ENCODE results near the gene SLC25A13.

GRCh38 chr7:96287132-96287531, 34.8 kb downstream of the SLC25A13 start:
- TF ChIP-seq CTCF (IDR thresholded peaks at IDR 0.05; ENCODE audit: insufficient read depth, low read length), result no peak
- no peak for TF ChIP-seq POLR2AphosphoS5 (IDR thresholded peaks at IDR 0.05; ENCODE audit: low read depth)

All from HL-60 (cell line).